PC-9 (cell line): ENCODE measurements around the gene ISOC2. TPM values are rescaled to one million over a fixed set of nuclear protein-coding genes. Genes with fewer than 3 reads are reported as not detected.

Experiments
- BruUV-seq: library from RNA; stranded (reverse); fragments of 400-500 nt; replicated peaks from 2 replicates; lab custom pipeline; 2021; lab: Mats Ljungman, UMichigan
- CTCF ChIA-PET: fragments of 300-600 bp; sonication (Branson Sonifier 250); formaldehyde crosslinking; loops from one replicate; lab custom pipeline; 2022; ENCODE audit warnings: antibody characterized with exemption; lab: Charles Lee
- POLR2A ChIA-PET: fragments of 300-600 bp; sonication (Branson Sonifier 250); formaldehyde crosslinking; loops from one replicate; lab custom pipeline; 2022; ENCODE audit warnings: antibody characterized with exemption; ENCODE audit not compliant: unreplicated experiment; lab: Charles Lee
- DNase-seq, 2 experiments: peaks; one replicate each; pipeline versions ENCODE4 v3.0.0 to v3.0.0-alpha.2; 2015 to 2022; ENCODE audit warnings: mixed read lengths in 1 of 2
- H2AFZ ChIP-seq: fragments of 200-600 bp; sonication (generic); 2 replicates; pipeline ENCODE4 v1.8.1; 2017; ENCODE audit warnings: antibody characterized with exemption
- H3F3A ChIP-seq: fragments of 200-600 bp; sonication (generic); 2 replicates; pipeline ENCODE4 v1.8.1; 2017; ENCODE audit warnings: antibody characterized with exemption, mild to moderate bottlenecking, low read depth; ENCODE audit not compliant: insufficient read depth
- H3K27ac ChIP-seq: fragments of 200-600 bp; sonication (generic); 2 replicates; pipeline ENCODE4 v1.6.1; 2016; ENCODE audit warnings: mixed run types
- H3K27me3 ChIP-seq: fragments of 200-600 bp; sonication (generic); 2 replicates; pipeline ENCODE4 v1.6.1; 2016; ENCODE audit warnings: low read depth, mixed run types; ENCODE audit not compliant: insufficient read depth
- H3K36me3 ChIP-seq: fragments of 200-600 bp; sonication (generic); 2 replicates; pipeline ENCODE4 v1.6.1; 2016; ENCODE audit warnings: low read depth, mixed run types
- H3K4me1 ChIP-seq: fragments of 200-600 bp; sonication (generic); replicated peaks from 2 replicates; pipeline ENCODE4 v1.6.1; 2016; ENCODE audit warnings: mixed run types; ENCODE audit not compliant: insufficient read depth
- H3K4me2 ChIP-seq: fragments of 200-600 bp; sonication (generic); 2 replicates; pipeline ENCODE4 v1.6.1; 2017; ENCODE audit warnings: mixed run types
- H3K4me3 ChIP-seq: fragments of 200-600 bp; sonication (generic); 2 replicates; pipeline ENCODE4 v1.6.1; 2016; ENCODE audit warnings: mixed run types
- H3K79me2 ChIP-seq: fragments of 200-600 bp; sonication (generic); 2 replicates; pipeline ENCODE4 v1.6.1; 2017; ENCODE audit warnings: low read depth, mixed run types
- H3K9me2 ChIP-seq: fragments of 200-600 bp; sonication (generic); 2 replicates; pipeline ENCODE4 v1.8.1; 2017; ENCODE audit warnings: mild to moderate bottlenecking; ENCODE audit not compliant: insufficient read depth
- H3K9me3 ChIP-seq: fragments of 200-600 bp; sonication (generic); 2 replicates; pipeline ENCODE4 v1.8.1; 2016; ENCODE audit warnings: low read depth; ENCODE audit not compliant: insufficient read depth
- H4K20me1 ChIP-seq: fragments of 200-600 bp; sonication (generic); 2 replicates; pipeline ENCODE4 v1.8.1; 2017; ENCODE audit not compliant: insufficient read depth
- CTCF ChIP-seq: fragments of 200-600 bp; sonication (generic); conservative IDR thresholded peaks from 2 replicates; pipeline ENCODE4 v1.6.1; 2017; ENCODE audit warnings: mixed run types, antibody characterized with exemption, mild to moderate bottlenecking, moderate library complexity
- EZH2 ChIP-seq: fragments of 200-600 bp; sonication (generic); IDR thresholded peaks from 2 replicates; pipeline ENCODE4 v1.8.0; 2017; ENCODE audit warnings: antibody characterized with exemption, low read depth
- intact Hi-C: fragments of 100-400 bp; cut with micrococcal nuclease; formaldehyde crosslinking; loops from one replicate; pipeline ENCODE4 v1.10.0; 2022; ENCODE audit not compliant: unreplicated experiment
- total RNA-seq: library from RNA; stranded (reverse); gene quantifications from 2 replicates; pipeline ENCODE4 v1.2.3, GENCODE V29; 2021

ISOC2 gene
- total RNA-seq, 1 experiment from 2014 or later, result 92.4 TPM

- Histone ChIP-seq H3K9me2 (no peaks in the 10 kb centered on the region), H3K9me3 (no peaks in the 10 kb centered on the region), H3K4me1 (peaks cover 21% of the 10 kb centered on the region), H3K4me2 (no peak overlapping the region), H3K79me2 (no peaks in the 10 kb centered on the region; the same call in 1 of the 2 replicates), H4K20me1 (no peaks in the 10 kb centered on the region; the same call in 1 of the 2 replicates), H3K4me3 (no peak overlapping the region), H3K27me3 (peaks cover 3% of the 10 kb centered on the region; the same call in 1 of the 2 replicates), H3K36me3 (no peaks in the 10 kb centered on the region), H2AFZ (no peak overlapping the region), H3K27ac (no peak overlapping the region), H3F3A (peaks cover 14% of the 10 kb centered on the region; the same call in 1 of the 2 replicates)
- no TSS peak for BruUV-seq
- TF ChIP-seq CTCF, result no peak
- no peak for TF ChIP-seq EZH2
- intact Hi-C loops, result no loop called here
- ChIA-PET CTCF (interaction anchor here (0.8 kb wide), 1 partner anchor 137 kb away, joined by 10 read pairs; no protein-coding TSS in a partner anchor), POLR2A (interaction anchor here (0.6 kb wide), 1 partner anchor 14 kb away, joined by 5 read pairs; no protein-coding TSS in a partner anchor)
- DNase-seq, result no peak
These were observed 27.7 kb upstream of the ISOC2 start for GRCh38 chr19:55488986-55489710.

GRCh38 chr19:55487924-55488687 lies 26.7 kb upstream of the ISOC2 start, which contains the start of gene SSC5D:
Gene SSC5D (plus strand): TSS chr19:55488436. CDS start chr19:55488590, 154 bp downstream.
- ChIA-PET CTCF (interaction anchor here (0.8 to 1.0 kb wide), 2 partner anchors 17 to 138 kb away, joined by 4 to 10 read pairs; no protein-coding TSS in a partner anchor), POLR2A (interaction anchor here (0.5 to 0.7 kb wide), 5 partner anchors 12 to 513 kb away, joined by 3 to 20 read pairs (median 5); partner anchors contain the start of gene ZNF628)

More at GRCh38 chr19:55487924-55488687, 26.7 kb upstream of the ISOC2 start, which contains the start of gene SSC5D:
- Histone ChIP-seq H4K20me1 (no peaks in the 10 kb centered on the region; the same call in 1 of the 2 replicates), H3K4me2 (peak within 1 kb of the TSS; percentile 41), H3K27ac (0 out of 2 replicates have a peak within 1 kb of the TSS, but pooled peaks have one; percentile 2), H3K4me1 (peaks cover 21% of the 10 kb centered on the region), H3K9me3 (no peaks in the 10 kb centered on the region), H3K4me3 (no peak within 1 kb of the TSS), H3K9me2 (no peaks in the 10 kb centered on the region), H2AFZ (no peak within 1 kb of the TSS), H3K36me3 (no peaks in the 10 kb centered on the region), H3K27me3 (peaks cover 3% of the 10 kb centered on the region; the same call in 1 of the 2 replicates), H3K79me2 (no peaks in the 10 kb centered on the region; the same call in 1 of the 2 replicates), H3F3A (peaks cover 22% of the 10 kb centered on the region; the same call in 1 of the 2 replicates)
- no peak for TF ChIP-seq EZH2
- TF ChIP-seq CTCF, result no peak
- no peak for DNase-seq
- no TSS peak for BruUV-seq
- intact Hi-C loops, result no loop called here
